Central memory CD8-positive, alpha-beta T cell (primary cell): ENCODE measurements around the gene MEX3D.

Source experiments
- ATAC-seq: fragments of 150-1000 bp; cut with Tn5 transposase; replicated peaks from 2 replicates; pipeline ENCODE4 v1.10.0; 2022; ENCODE audit warnings: mild to moderate bottlenecking, moderate FRiP score, moderate number of reproducible peaks; ENCODE audit not compliant: poor library complexity, severe bottlenecking; ENCODE audit errors: extremely low read depth
- DNase-seq, 2 donors: peaks; one replicate each; pipeline ENCODE4 v3.0.0; 2021; ENCODE audit warnings: low spot score in 2 of 2
- H3K27ac Mint-ChIP-seq: one replicate; pipeline ENCODE4 v1.8.0; 2022; ENCODE audit warnings: low read depth, mild to moderate bottlenecking, moderate library complexity, mixed read lengths
- H3K27me3 Mint-ChIP-seq: one replicate; pipeline ENCODE4 v1.8.0; 2022; ENCODE audit warnings: mixed read lengths
- H3K36me3 Mint-ChIP-seq: one replicate; pipeline ENCODE4 v1.8.0; 2022; ENCODE audit warnings: mild to moderate bottlenecking, moderate library complexity, mixed read lengths; ENCODE audit not compliant: insufficient read depth
- H3K4me1 Mint-ChIP-seq: one replicate; pipeline ENCODE4 v1.8.0; 2022; ENCODE audit warnings: mixed read lengths
- H3K4me3 Mint-ChIP-seq: one replicate; pipeline ENCODE4 v1.8.0; 2022; ENCODE audit warnings: mild to moderate bottlenecking, moderate library complexity, mixed read lengths
- H3K9me3 Mint-ChIP-seq: one replicate; pipeline ENCODE4 v1.8.0; 2022; ENCODE audit warnings: mixed read lengths

Gene MEX3D

GRCh38 chr19:1513499-1514294 lies 54.4 kb downstream of the MEX3D start:
- ATAC-seq (peak; percentile 54), DNase-seq (peak; percentile 40 to 45)
- Mint-ChIP-seq H3K36me3 (peaks cover 1% of the 10 kb centered on the region), H3K27ac (no peak overlapping the region), H3K27me3 (peaks cover 10% of the 10 kb centered on the region), H3K4me1 (peaks cover 5% of the 10 kb centered on the region), H3K9me3 (no peaks in the 10 kb centered on the region), H3K4me3 (peak overlapping the region; percentile 55)

- DNase-seq = no peak
- H3K36me3 Mint-ChIP-seq = peaks cover 1% of the 10 kb centered on the region
- H3K27me3 Mint-ChIP-seq = peaks cover 10% of the 10 kb centered on the region
Observed at GRCh38 chr19:1512671-1513498, 55.2 kb downstream of the MEX3D start, which contains the start of gene ADAMTSL5. ADAMTSL5 (minus strand) TSS chr19:1513019; CDS start chr19:1510943, 2,076 bp downstream.

GRCh38 chr19:1511318-1512317 lies 56.5 kb downstream of the MEX3D start:
- DNase-seq (no peak), ATAC-seq (no peak)
- Mint-ChIP-seq H3K4me3 (peak overlapping the region; percentile 60), H3K27ac (no peak overlapping the region), H3K4me1 (peaks cover 13% of the 10 kb centered on the region), H3K27me3 (peaks cover 8% of the 10 kb centered on the region), H3K36me3 (peaks cover 4% of the 10 kb centered on the region), H3K9me3 (no peaks in the 10 kb centered on the region)

More at GRCh38 chr19:1512671-1513498, 55.2 kb downstream of the MEX3D start, which contains the start of gene ADAMTSL5:
- no peaks in the 10 kb centered on the region for H3K9me3 Mint-ChIP-seq
- no peak within 1 kb of the TSS for H3K27ac Mint-ChIP-seq
- peak; percentile 73 for ATAC-seq
- peak within 1 kb of the TSS; percentile 60 for H3K4me3 Mint-ChIP-seq
- peaks cover 7% of the 10 kb centered on the region for H3K4me1 Mint-ChIP-seq

- peaks cover 19% of the 10 kb centered on the region for H3K4me1 Mint-ChIP-seq
Observed at GRCh38 chr19:1510807-1511206, 57.3 kb downstream of the MEX3D start.

GRCh38 chr19:1510442-1510806 lies 57.7 kb downstream of the MEX3D start:
- ATAC-seq (no peak), DNase-seq (no peak)
- H3K27me3 Mint-ChIP-seq = no peaks in the 10 kb centered on the region
- H3K9me3 Mint-ChIP-seq = peaks cover 5% of the 10 kb centered on the region
- H3K4me3 Mint-ChIP-seq = no peak overlapping the region
- H3K27ac Mint-ChIP-seq = no peak overlapping the region
- H3K36me3 Mint-ChIP-seq = peaks cover 5% of the 10 kb centered on the region
- H3K4me1 Mint-ChIP-seq = peaks cover 19% of the 10 kb centered on the region

More at GRCh38 chr19:1510807-1511206, 57.3 kb downstream of the MEX3D start:
- H3K27ac Mint-ChIP-seq = no peak overlapping the region
- ATAC-seq = no peak
- peaks cover 5% of the 10 kb centered on the region for H3K36me3 Mint-ChIP-seq
- peaks cover 5% of the 10 kb centered on the region for H3K9me3 Mint-ChIP-seq
- DNase-seq = no peak
- peaks cover under 1% of the 10 kb centered on the region for H3K27me3 Mint-ChIP-seq
- no peak overlapping the region for H3K4me3 Mint-ChIP-seq

- H3K4me3 Mint-ChIP-seq = no peak overlapping the region
- ATAC-seq = no peak
- no peak for DNase-seq
- peaks cover 5% of the 10 kb centered on the region for H3K36me3 Mint-ChIP-seq
- H3K27ac Mint-ChIP-seq = no peak overlapping the region
- peaks cover 19% of the 10 kb centered on the region for H3K4me1 Mint-ChIP-seq
- peaks cover 5% of the 10 kb centered on the region for H3K9me3 Mint-ChIP-seq
- H3K27me3 Mint-ChIP-seq = no peaks in the 10 kb centered on the region
Observed at GRCh38 chr19:1509602-1510441, 58.3 kb downstream of the MEX3D start.

GRCh38 chr19:1508507-1508856 lies 59.6 kb downstream of the MEX3D start:
- no peak for ATAC-seq
- peak overlapping the region; percentile 31 for H3K4me3 Mint-ChIP-seq
- H3K4me1 Mint-ChIP-seq = peaks cover 19% of the 10 kb centered on the region

GRCh38 chr19:1507763-1508506 lies 60.2 kb downstream of the MEX3D start:
- Mint-ChIP-seq H3K27ac (peak overlapping the region; percentile 80), H3K4me3 (peak overlapping the region; percentile 77), H3K9me3 (peaks cover 5% of the 10 kb centered on the region), H3K36me3 (peaks cover 4% of the 10 kb centered on the region), H3K27me3 (peaks cover 3% of the 10 kb centered on the region), H3K4me1 (peaks cover 19% of the 10 kb centered on the region)
- peak; percentile 97 for ATAC-seq
- DNase-seq = peak; percentile 83 to 92

More at GRCh38 chr19:1508507-1508856, 59.6 kb downstream of the MEX3D start:
- H3K27ac Mint-ChIP-seq = no peak overlapping the region
- DNase-seq = no peak
- H3K27me3 Mint-ChIP-seq = no peaks in the 10 kb centered on the region
- H3K36me3 Mint-ChIP-seq = peaks cover 4% of the 10 kb centered on the region
- peaks cover 5% of the 10 kb centered on the region for H3K9me3 Mint-ChIP-seq

- ATAC-seq = no peak
- H3K4me3 Mint-ChIP-seq = peak overlapping the region; percentile 77
- H3K27ac Mint-ChIP-seq = peak overlapping the region; percentile 80
- H3K27me3 Mint-ChIP-seq = peaks cover 10% of the 10 kb centered on the region
- DNase-seq = no peak
- H3K36me3 Mint-ChIP-seq = peaks cover 6% of the 10 kb centered on the region
- peaks cover 5% of the 10 kb centered on the region for H3K9me3 Mint-ChIP-seq
- H3K4me1 Mint-ChIP-seq = peaks cover 19% of the 10 kb centered on the region
Observed at GRCh38 chr19:1507192-1507660, 60.9 kb downstream of the MEX3D start.

GRCh38 chr19:1505991-1506881 lies 61.9 kb downstream of the MEX3D start:
- Mint-ChIP-seq H3K36me3 (peaks cover 6% of the 10 kb centered on the region), H3K27ac (no peak overlapping the region), H3K9me3 (peaks cover 5% of the 10 kb centered on the region), H3K27me3 (peaks cover 10% of the 10 kb centered on the region), H3K4me1 (peaks cover 19% of the 10 kb centered on the region), H3K4me3 (no peak overlapping the region)
- DNase-seq = no peak
- no peak for ATAC-seq
